Keratinocyte (primary cell): ENCODE measurements around the gene MAPK7. TPM values are rescaled to one million over a fixed set of nuclear protein-coding genes. Genes with fewer than 3 reads are reported as not detected.

Experiments
- DNase-seq: peaks from one replicate; pipeline ENCODE4 v3.0.0-alpha.2; 2011; ENCODE audit warnings: low read depth, missing footprints, low spot score
- FAIRE-seq: peaks from 2 replicates; lab custom pipeline; 2011; peaks lifted over from hg19 to GRCh38; lab: Jason Lieb, UNC
- H2AFZ ChIP-seq: 2 replicates; pipeline ENCODE4 v1.6.0; 2012; ENCODE audit warnings: low read length, control low read depth, inconsistent platforms; ENCODE audit not compliant: control insufficient read depth
- H3K27ac ChIP-seq: 2 replicates; pipeline ENCODE4 v1.5.1; 2011; ENCODE audit warnings: low read length; ENCODE audit not compliant: control insufficient read depth, insufficient read depth
- H3K27me3 ChIP-seq: 3 replicates; pipeline ENCODE4 v1.6.0; 2011; ENCODE audit warnings: low read length; ENCODE audit not compliant: control insufficient read depth, insufficient read depth; ENCODE audit errors: extremely low read depth
- H3K36me3 ChIP-seq, 2 experiments: 2 replicates in 1 of 2; 3 replicates in 1 of 2; pipeline ENCODE4 v1.5.1; 2011; ENCODE audit warnings: low read length in 2 of 2, mild to moderate bottlenecking in 1 of 2; ENCODE audit not compliant: control insufficient read depth in 2 of 2, insufficient read depth in 2 of 2; ENCODE audit errors: extremely low read depth in 1 of 2
- H3K4me1 ChIP-seq: 3 replicates; pipeline ENCODE4 v1.5.1; 2011; ENCODE audit warnings: low read length; ENCODE audit not compliant: control insufficient read depth, insufficient read depth; ENCODE audit errors: extremely low read depth
- H3K4me2 ChIP-seq: 3 replicates; pipeline ENCODE4 v1.6.0; 2011; ENCODE audit warnings: low read depth, low read length; ENCODE audit not compliant: control insufficient read depth, insufficient read depth; ENCODE audit errors: extremely low read depth
- H3K4me3 ChIP-seq, 3 experiments: fragments of 200-600 bp in 1 of 3; sonication (generic) in 1 of 3; 2 replicates in 2 of 3; 3 replicates in 1 of 3; pipeline ENCODE4 v1.5.1; 2011 to 2016; ENCODE audit warnings: low read length in 3 of 3, mild to moderate bottlenecking in 3 of 3, control low read depth in 2 of 3, inconsistent platforms in 1 of 3, low read depth in 1 of 3, mixed read lengths in 1 of 3, mixed run types in 1 of 3, moderate library complexity in 1 of 3; ENCODE audit not compliant: control insufficient read depth in 2 of 3, insufficient read depth in 2 of 3; ENCODE audit errors: extremely low read depth in 1 of 3
- H3K79me2 ChIP-seq: 2 replicates; pipeline ENCODE4 v1.6.0; 2012; ENCODE audit warnings: low read length; ENCODE audit not compliant: control insufficient read depth, insufficient read depth
- H3K9ac ChIP-seq: 3 replicates; pipeline ENCODE4 v1.6.0; 2011; ENCODE audit warnings: low read length; ENCODE audit not compliant: control insufficient read depth, insufficient read depth; ENCODE audit errors: extremely low read depth
- H3K9me1 ChIP-seq: 3 replicates; pipeline ENCODE4 v1.6.0; 2011; ENCODE audit warnings: low read length; ENCODE audit not compliant: control insufficient read depth, insufficient read depth; ENCODE audit errors: extremely low read depth
- H3K9me3 ChIP-seq: 2 replicates; pipeline ENCODE4 v1.5.1; 2012; ENCODE audit warnings: low read depth, low read length; ENCODE audit not compliant: control insufficient read depth
- H4K20me1 ChIP-seq: 3 replicates; pipeline ENCODE4 v1.6.0; 2011; ENCODE audit warnings: low read length; ENCODE audit not compliant: control insufficient read depth, insufficient read depth; ENCODE audit errors: extremely low read depth
- CTCF ChIP-seq, 3 experiments: IDR thresholded peaks in 1 of 3; conservative IDR thresholded peaks in 1 of 3; optimal IDR thresholded peaks in 1 of 3; 2 replicates in 2 of 3; 3 replicates in 1 of 3; pipeline versions ENCODE3 to v1.5.1; 2011; ENCODE audit warnings: low read length in 3 of 3, mild to moderate bottlenecking in 3 of 3, moderate library complexity in 2 of 3, control low read depth in 1 of 3, inconsistent platforms in 1 of 3; ENCODE audit not compliant: insufficient read depth in 2 of 3; ENCODE audit errors: extremely low read depth in 1 of 3
- EZH2 ChIP-seq: IDR thresholded peaks from one replicate; pipeline ENCODE4 v1.6.1; 2012; ENCODE audit warnings: inconsistent platforms, mild to moderate bottlenecking, low read length, moderate library complexity
- dilution Hi-C: fragments of 300-500 bp; cut with MboI; formaldehyde crosslinking; loops from one replicate; pipeline ENCODE4 v1.7.0; 2020; ENCODE audit warnings: low sequenced_read_pairs; ENCODE audit not compliant: extremely low pct_ligation_motif_present
- polyA plus RNA-seq, 5 experiments: library from polyadenylated mRNA; depleted of rRNA in 3 of 5; stranded (reverse) in 3 of 5; stranded (forward) in 1 of 5; unstranded in 1 of 5; fragments of >200 nt; gene quantifications; 1 replicate in 1 of 5; 2 replicates in 3 of 5; 3 replicates in 1 of 5; pipeline versions ENCODE4 v1.2.1 to v1.2.3, GENCODE V29; 2011 to 2012; ENCODE audit warnings: missing spikeins in 2 of 5, low read depth in 1 of 5, low replicate concordance in 1 of 5

MAPK7 gene
- polyA plus RNA-seq, 1 donor (not counting 4 experiments of a cell fraction or from before 2014, with no cell fraction given), result 4.3 TPM

GRCh38 chr17:19341641-19342610 lies 36.4 kb upstream of the MAPK7 start:
- H2AFZ ChIP-seq, result no peak overlapping the region
- no peaks in the 10 kb centered on the region for H3K27me3 ChIP-seq
- no peak for FAIRE-seq
- peaks cover 17% of the 10 kb centered on the region for H3K4me1 ChIP-seq
- TF ChIP-seq CTCF (optimal IDR thresholded peaks at IDR 0.05 in 1 of 3, IDR thresholded peaks at IDR 0.05 in 1 of 3, conservative IDR thresholded peaks at IDR 0.05 in 1 of 3; ENCODE audit: extremely low read depth in 1 of 3, insufficient read depth in 2 of 3, low read length in 3 of 3) (no peak), EZH2 (no peak)
- no peak overlapping the region for H3K4me3 ChIP-seq
- H3K36me3 ChIP-seq, result no peaks in the 10 kb centered on the region
- H3K9me3 ChIP-seq, result no peaks in the 10 kb centered on the region
- H3K9me1 ChIP-seq, result no peaks in the 10 kb centered on the region
- no peak overlapping the region for H3K4me2 ChIP-seq
- no peak overlapping the region for H3K9ac ChIP-seq
- no peak for DNase-seq
- no peaks in the 10 kb centered on the region for H4K20me1 ChIP-seq
- no peak overlapping the region for H3K27ac ChIP-seq
- dilution Hi-C loops, result no loop called here
- H3K79me2 ChIP-seq, result no peaks in the 10 kb centered on the region

DNA sequence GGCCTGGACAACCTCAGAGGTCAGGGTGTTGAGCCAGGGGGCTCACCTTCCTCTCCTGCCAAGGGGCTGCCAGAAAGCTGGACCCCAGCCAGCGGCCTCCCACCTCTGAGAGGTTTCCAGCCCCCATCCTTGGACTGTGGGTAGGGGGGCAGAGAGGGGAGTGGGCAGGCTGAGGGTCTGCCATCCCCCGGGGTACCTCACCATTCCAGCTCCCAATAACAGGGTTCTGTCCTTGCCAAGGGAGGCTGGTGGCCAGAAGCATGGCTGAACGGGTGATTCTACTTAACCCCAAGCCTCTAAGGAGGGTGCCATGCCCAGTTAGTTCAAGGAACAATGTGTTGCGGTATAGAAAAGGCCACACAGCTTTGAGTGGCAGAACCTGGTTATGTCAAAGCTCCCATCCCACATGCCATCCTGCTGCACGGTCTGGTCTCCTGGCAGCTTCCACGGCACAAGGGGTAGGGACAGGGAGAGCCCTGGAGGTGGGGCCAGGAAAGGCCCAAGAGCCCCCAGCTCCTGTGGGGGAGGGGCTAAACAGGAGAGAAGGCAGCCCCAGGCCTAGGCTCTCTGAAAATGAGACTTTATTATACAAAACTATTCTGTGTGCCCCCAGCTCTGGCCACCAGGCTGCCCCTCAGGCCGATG lies 35.6 kb upstream of the MAPK7 start:
- no peak for TF ChIP-seq EZH2
- no peak for TF ChIP-seq CTCF (optimal IDR thresholded peaks at IDR 0.05 in 1 of 3, IDR thresholded peaks at IDR 0.05 in 1 of 3, conservative IDR thresholded peaks at IDR 0.05 in 1 of 3; ENCODE audit: extremely low read depth in 1 of 3, insufficient read depth in 2 of 3, low read length in 3 of 3)
- H3K27me3 ChIP-seq, result no peaks in the 10 kb centered on the region
- H3K9me1 ChIP-seq, result no peaks in the 10 kb centered on the region
- no peaks in the 10 kb centered on the region for H3K36me3 ChIP-seq
- no peak for DNase-seq
- H3K4me1 ChIP-seq, result peaks cover 25% of the 10 kb centered on the region
- FAIRE-seq, result no peak
- H3K4me2 ChIP-seq, result no peak overlapping the region
- dilution Hi-C loops, result no loop called here
- no peak overlapping the region for H3K9ac ChIP-seq
- H2AFZ ChIP-seq, result no peak overlapping the region
- no peaks in the 10 kb centered on the region for H3K79me2 ChIP-seq
- no peaks in the 10 kb centered on the region for H3K9me3 ChIP-seq
- no peaks in the 10 kb centered on the region for H4K20me1 ChIP-seq
- no peak overlapping the region for H3K27ac ChIP-seq
- H3K4me3 ChIP-seq, result no peak overlapping the region
